HCT116 (cell line): ENCODE measurements around the gene CCDC63. TPM values are rescaled to one million over a fixed set of nuclear protein-coding genes. Genes with fewer than 3 reads are reported as not detected.

Experiments
- ATAC-seq: fragments of 200-7000 bp; cut with Tn5 transposase; 2 replicates; pipeline ENCODE4 v1.9.1; 2020; ENCODE audit warnings: mild to moderate bottlenecking, moderate library complexity
- BruUV-seq: library from RNA; stranded (reverse); fragments of 400-500 nt; replicated peaks from 2 replicates; lab custom pipeline; 2021; lab: Mats Ljungman, UMichigan
- CTCF ChIA-PET: fragments of 300-600 bp; sonication (Branson Sonifier 250); formaldehyde crosslinking; loops from one replicate; lab custom pipeline; 2021; ENCODE audit warnings: antibody characterized with exemption; lab: Charles Lee
- POLR2A ChIA-PET: fragments of 300-600, 350-600 bp; sonication (Branson Sonifier 250); formaldehyde crosslinking; loops from one replicate; lab custom pipeline; 2021; ENCODE audit warnings: antibody characterized with exemption; lab: Charles Lee
- RAD21 ChIA-PET, 2 experiments: fragments of 300-600 bp; sonication (Branson Sonifier 250); formaldehyde crosslinking; loops; one replicate each; lab custom pipeline; 2023; ENCODE audit warnings: low total read pairs in 2 of 2; ENCODE audit not compliant: uncharacterized antibody in 2 of 2, unreplicated experiment in 2 of 2, low non-redundant PET in 1 of 2; lab: Charles Lee
- DNase-seq: peaks from one replicate; pipeline ENCODE4 v3.0.0-alpha.2; 2010; ENCODE audit warnings: low read depth, low spot score
- H2AFZ ChIP-seq: fragments of 200-600 bp; shearing (Covaris generic), sonication (generic); 2 replicates; pipeline ENCODE4 v1.6.1; 2017; ENCODE audit warnings: low read depth, mixed run types, mixed read lengths, antibody characterized with exemption, low read length; ENCODE audit not compliant: poor library complexity, severe bottlenecking
- H3K27ac ChIP-seq: 2 replicates; pipeline ENCODE4 v1.5.1; 2012; ENCODE audit warnings: low read depth, low read length
- H3K27me3 ChIP-seq: fragments of 200-600 bp; sonication (generic); 2 replicates; pipeline ENCODE4 v1.6.1; 2016; ENCODE audit warnings: mixed run types, low read length, mixed read lengths; ENCODE audit not compliant: insufficient read depth
- H3K36me3 ChIP-seq, 2 experiments: fragments of 200-500 bp in 1 of 2; fragments of 200-600 bp in 1 of 2; sonication (Bioruptor generic) in 1 of 2; sonication (generic) in 1 of 2; 2 replicates each; pipeline versions ENCODE4 v1.5.1 to v1.6.1; 2014 to 2016; ENCODE audit warnings: low read length in 2 of 2, inconsistent platforms in 1 of 2, mixed read lengths in 1 of 2, mixed run types in 1 of 2; ENCODE audit not compliant: insufficient read depth in 2 of 2, control insufficient read depth in 1 of 2
- H3K4me1 ChIP-seq, 2 experiments: fragments of 200-600 bp in 1 of 2; sonication (generic) in 1 of 2; 2 replicates each; pipeline versions ENCODE4 v1.5.1 to v1.6.1; 2012 to 2017; ENCODE audit warnings: low read length in 2 of 2, inconsistent platforms in 1 of 2, mild to moderate bottlenecking in 1 of 2, mixed read lengths in 1 of 2, mixed run types in 1 of 2, moderate library complexity in 1 of 2; ENCODE audit not compliant: insufficient read depth in 2 of 2, control insufficient read depth in 1 of 2
- H3K4me2 ChIP-seq: fragments of 200-600 bp; sonication (generic); 2 replicates; pipeline ENCODE4 v1.6.1; 2017; ENCODE audit warnings: mixed run types, low read length, mixed read lengths
- H3K4me3 ChIP-seq, 2 experiments: fragments of 200-600 bp in 1 of 2; sonication (generic) in 1 of 2; replicated peaks in 1 of 2; 2 replicates each; pipeline ENCODE4 v1.5.1; 2011 to 2016; ENCODE audit warnings: low read length in 2 of 2, control low read depth in 1 of 2, low read depth in 1 of 2, mild to moderate bottlenecking in 1 of 2, mixed read lengths in 1 of 2, mixed run types in 1 of 2
- H3K79me2 ChIP-seq: fragments of 200-600 bp; sonication (generic); 2 replicates; pipeline ENCODE4 v1.6.1; 2017; ENCODE audit warnings: mild to moderate bottlenecking, mixed run types, low read length, moderate library complexity, mixed read lengths; ENCODE audit not compliant: insufficient read depth
- H3K9ac ChIP-seq: fragments of 200-600 bp; sonication (generic); 2 replicates; pipeline ENCODE4 v1.6.1; 2016; ENCODE audit warnings: low read length, mixed read lengths
- H3K9me2 ChIP-seq: fragments of 200-600 bp; sonication (generic), shearing (Covaris generic); 2 replicates; pipeline ENCODE4 v1.6.1; 2017; ENCODE audit warnings: mixed run types, mild to moderate bottlenecking, moderate library complexity; ENCODE audit not compliant: insufficient read depth
- H3K9me3 ChIP-seq, 2 experiments: fragments of 200-500 bp in 1 of 2; fragments of 200-600 bp in 1 of 2; sonication (Bioruptor generic) in 1 of 2; sonication (generic) in 1 of 2; 2 replicates each; pipeline ENCODE4 v1.6.1; 2014 to 2017; ENCODE audit warnings: low read length in 2 of 2, mixed read lengths in 2 of 2, inconsistent platforms in 1 of 2, low read depth in 1 of 2, mild to moderate bottlenecking in 1 of 2, mixed run types in 1 of 2, moderate library complexity in 1 of 2; ENCODE audit not compliant: control insufficient read depth in 1 of 2, insufficient read depth in 1 of 2
- H4K20me1 ChIP-seq: fragments of 200-600 bp; sonication (generic), shearing (Covaris generic); 2 replicates; pipeline ENCODE4 v1.6.1; 2017; ENCODE audit warnings: mixed run types, mild to moderate bottlenecking, moderate library complexity; ENCODE audit not compliant: insufficient read depth
- CEBPB ChIP-seq: IDR thresholded peaks from 2 replicates; pipeline ENCODE4 v1.6.1; 2012; ENCODE audit warnings: low read depth
- EZH2 ChIP-seq: fragments of 200-600 bp; sonication (generic); IDR thresholded peaks from 2 replicates; pipeline ENCODE4 v1.6.1; 2017; ENCODE audit warnings: antibody characterized with exemption, mixed run types
- EZH2phosphoT487 ChIP-seq: fragments of 200-600 bp; IDR thresholded peaks from 2 replicates; pipeline ENCODE4 v1.6.1; 2018; ENCODE audit warnings: antibody characterized with exemption, borderline replicate concordance
- JUND ChIP-seq: IDR thresholded peaks from 2 replicates; pipeline ENCODE4 v1.6.1; 2012
- POLR2A ChIP-seq: IDR thresholded peaks from 2 replicates; pipeline ENCODE4 v1.7.0; 2011; ENCODE audit warnings: borderline replicate concordance; ENCODE audit not compliant: insufficient read depth, insufficient read length; ENCODE audit errors: extremely low read depth
- RAD21 ChIP-seq: IDR thresholded peaks from 2 replicates; pipeline ENCODE4 v1.6.1; 2012; ENCODE audit warnings: low read depth, mild to moderate bottlenecking
- ZFX ChIP-seq: fragments of 450-650 bp; IDR thresholded peaks from 2 replicates; pipeline ENCODE4 v1.6.1; 2017
- intact Hi-C: fragments of 100-400 bp; cut with micrococcal nuclease; formaldehyde crosslinking; loops from 2 replicates; pipeline ENCODE4 v1.10.0; 2022
- total RNA-seq: library from RNA; stranded (reverse); gene quantifications from one replicate; pipeline ENCODE4 v1.2.1, GENCODE V29; 2021; ENCODE audit not compliant: unreplicated experiment
- TF ChIP-seq, protein P1 (sequence below), 3 experiments: fragments of 200-600 bp in 1 of 3; sonication (generic) in 1 of 3; IDR thresholded peaks in 2 of 3; conservative IDR thresholded peaks in 1 of 3; 2 replicates each; pipeline ENCODE4 v1.5.1; 2012 to 2017; ENCODE audit warnings: low read depth in 2 of 3, low read length in 2 of 3, antibody characterized with exemption in 1 of 3, borderline replicate concordance in 1 of 3, control low read depth in 1 of 3, mild to moderate bottlenecking in 1 of 3, mixed read lengths in 1 of 3, mixed run types in 1 of 3, moderate library complexity in 1 of 3; ENCODE audit not compliant: insufficient read depth in 1 of 3
- TF ChIP-seq, protein P2 (sequence below): IDR thresholded peaks from 2 replicates; pipeline ENCODE4 v1.6.1; 2012
- TF ChIP-seq, protein P3 (sequence below): IDR thresholded peaks from 2 replicates; pipeline ENCODE4 v1.6.1; 2012; ENCODE audit warnings: low read depth
- TF ChIP-seq, protein P4 (sequence below): IDR thresholded peaks from 2 replicates; pipeline ENCODE4 v1.6.1; 2012

The CCDC63 gene
- total RNA-seq, 1 experiment from 2014 or later = 0.47 TPM

DNA sequence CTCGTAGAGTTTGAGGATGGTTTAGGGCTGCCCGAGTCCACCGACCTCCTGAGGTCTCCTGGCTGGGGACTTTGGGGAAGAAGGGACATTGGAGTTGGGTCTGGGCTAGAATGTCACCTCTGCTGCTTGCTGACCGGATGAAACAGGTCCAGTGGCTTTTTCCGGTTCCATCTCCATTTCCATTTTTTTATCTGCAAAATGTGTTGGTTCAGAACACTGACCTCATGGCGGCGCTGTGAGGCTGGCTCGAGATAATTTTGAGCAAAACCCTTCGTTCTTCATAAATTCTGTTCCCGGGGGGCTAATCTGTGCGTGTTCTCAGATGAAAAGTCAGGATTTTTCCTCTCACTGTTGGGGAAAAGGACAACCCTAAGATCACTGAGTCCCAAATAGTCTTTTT, 85.3 kb downstream of the CCDC63 start:
- Histone ChIP-seq H3K9me2 (no peaks in the 10 kb centered on the region), H3K9ac (peak overlapping the region; percentile 28; the same call in 1 of the 2 replicates), H3K27ac (no peak overlapping the region), H3K4me2 (peak overlapping the region; percentile 58), H2AFZ (peak overlapping the region; percentile 87), H3K27me3 (no peaks in the 10 kb centered on the region), H3K79me2 (no peaks in the 10 kb centered on the region), H3K36me3 (no peaks in the 10 kb centered on the region), H3K4me1 (peaks cover 29 to 62% of the 10 kb centered on the region in 2 experiments), H3K4me3 (peak overlapping the region in 1 of 2 experiments; percentile 13; a peak in 1 of 4 replicates), H3K9me3 (no peaks in the 10 kb centered on the region), H4K20me1 (no peaks in the 10 kb centered on the region)
- ChIA-PET RAD21 (no interaction called here), CTCF (interaction anchor here (0.5 kb wide), 1 partner anchor 126 kb away, joined by 3 read pairs; no protein-coding TSS in a partner anchor), POLR2A (no interaction called here)
- no TSS peak for BruUV-seq
- no peak for DNase-seq
- TF ChIP-seq CEBPB (no peak), ZFX (no peak), JUND (no peak), POLR2A (no peak), EZH2phosphoT487 (no peak), EZH2 (no peak), RAD21 (peak; percentile 58)
- TF ChIP-seq, protein P1, sequence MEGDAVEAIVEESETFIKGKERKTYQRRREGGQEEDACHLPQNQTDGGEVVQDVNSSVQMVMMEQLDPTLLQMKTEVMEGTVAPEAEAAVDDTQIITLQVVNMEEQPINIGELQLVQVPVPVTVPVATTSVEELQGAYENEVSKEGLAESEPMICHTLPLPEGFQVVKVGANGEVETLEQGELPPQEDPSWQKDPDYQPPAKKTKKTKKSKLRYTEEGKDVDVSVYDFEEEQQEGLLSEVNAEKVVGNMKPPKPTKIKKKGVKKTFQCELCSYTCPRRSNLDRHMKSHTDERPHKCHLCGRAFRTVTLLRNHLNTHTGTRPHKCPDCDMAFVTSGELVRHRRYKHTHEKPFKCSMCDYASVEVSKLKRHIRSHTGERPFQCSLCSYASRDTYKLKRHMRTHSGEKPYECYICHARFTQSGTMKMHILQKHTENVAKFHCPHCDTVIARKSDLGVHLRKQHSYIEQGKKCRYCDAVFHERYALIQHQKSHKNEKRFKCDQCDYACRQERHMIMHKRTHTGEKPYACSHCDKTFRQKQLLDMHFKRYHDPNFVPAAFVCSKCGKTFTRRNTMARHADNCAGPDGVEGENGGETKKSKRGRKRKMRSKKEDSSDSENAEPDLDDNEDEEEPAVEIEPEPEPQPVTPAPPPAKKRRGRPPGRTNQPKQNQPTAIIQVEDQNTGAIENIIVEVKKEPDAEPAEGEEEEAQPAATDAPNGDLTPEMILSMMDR (IDR thresholded peaks at IDR 0.05 in 2 of 3, conservative IDR thresholded peaks at IDR 0.05 in 1 of 3; ENCODE audit: borderline replicate concordance in 1 of 3, insufficient read depth in 1 of 3, low read depth in 2 of 3, low read length in 2 of 3) = peak; percentile 46 to 70 (median 63); a peak in 5 of 6 replicates
- TF ChIP-seq, protein P2, sequence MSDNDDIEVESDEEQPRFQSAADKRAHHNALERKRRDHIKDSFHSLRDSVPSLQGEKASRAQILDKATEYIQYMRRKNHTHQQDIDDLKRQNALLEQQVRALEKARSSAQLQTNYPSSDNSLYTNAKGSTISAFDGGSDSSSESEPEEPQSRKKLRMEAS = no peak
- TF ChIP-seq, protein P3, sequence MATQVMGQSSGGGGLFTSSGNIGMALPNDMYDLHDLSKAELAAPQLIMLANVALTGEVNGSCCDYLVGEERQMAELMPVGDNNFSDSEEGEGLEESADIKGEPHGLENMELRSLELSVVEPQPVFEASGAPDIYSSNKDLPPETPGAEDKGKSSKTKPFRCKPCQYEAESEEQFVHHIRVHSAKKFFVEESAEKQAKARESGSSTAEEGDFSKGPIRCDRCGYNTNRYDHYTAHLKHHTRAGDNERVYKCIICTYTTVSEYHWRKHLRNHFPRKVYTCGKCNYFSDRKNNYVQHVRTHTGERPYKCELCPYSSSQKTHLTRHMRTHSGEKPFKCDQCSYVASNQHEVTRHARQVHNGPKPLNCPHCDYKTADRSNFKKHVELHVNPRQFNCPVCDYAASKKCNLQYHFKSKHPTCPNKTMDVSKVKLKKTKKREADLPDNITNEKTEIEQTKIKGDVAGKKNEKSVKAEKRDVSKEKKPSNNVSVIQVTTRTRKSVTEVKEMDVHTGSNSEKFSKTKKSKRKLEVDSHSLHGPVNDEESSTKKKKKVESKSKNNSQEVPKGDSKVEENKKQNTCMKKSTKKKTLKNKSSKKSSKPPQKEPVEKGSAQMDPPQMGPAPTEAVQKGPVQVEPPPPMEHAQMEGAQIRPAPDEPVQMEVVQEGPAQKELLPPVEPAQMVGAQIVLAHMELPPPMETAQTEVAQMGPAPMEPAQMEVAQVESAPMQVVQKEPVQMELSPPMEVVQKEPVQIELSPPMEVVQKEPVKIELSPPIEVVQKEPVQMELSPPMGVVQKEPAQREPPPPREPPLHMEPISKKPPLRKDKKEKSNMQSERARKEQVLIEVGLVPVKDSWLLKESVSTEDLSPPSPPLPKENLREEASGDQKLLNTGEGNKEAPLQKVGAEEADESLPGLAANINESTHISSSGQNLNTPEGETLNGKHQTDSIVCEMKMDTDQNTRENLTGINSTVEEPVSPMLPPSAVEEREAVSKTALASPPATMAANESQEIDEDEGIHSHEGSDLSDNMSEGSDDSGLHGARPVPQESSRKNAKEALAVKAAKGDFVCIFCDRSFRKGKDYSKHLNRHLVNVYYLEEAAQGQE = no peak
- TF ChIP-seq, protein P4, sequence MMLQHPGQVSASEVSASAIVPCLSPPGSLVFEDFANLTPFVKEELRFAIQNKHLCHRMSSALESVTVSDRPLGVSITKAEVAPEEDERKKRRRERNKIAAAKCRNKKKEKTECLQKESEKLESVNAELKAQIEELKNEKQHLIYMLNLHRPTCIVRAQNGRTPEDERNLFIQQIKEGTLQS = no peak
- ATAC-seq = no peak
- intact Hi-C loops = no loop called here
